Glomerular endothelial cell (primary cell): ENCODE measurements around the gene GRAP2. TPM values are rescaled to one million over a fixed set of nuclear protein-coding genes. Genes with fewer than 3 reads are reported as not detected.
"Not testable (repeated sequence)": the region's sequence is repeated elsewhere in the genome, so short reads cannot be mapped to it uniquely, and the experiment has no call there.

Source experiments
- DNase-seq: peaks from one replicate; pipeline ENCODE4 v3.0.0-alpha.2; 2011; ENCODE audit warnings: low read depth, low spot score; ENCODE audit errors: extremely low read depth
- total RNA-seq: library from RNA; depleted of rRNA; stranded (reverse); fragments of >200 nt; gene quantifications from 2 replicates; pipeline ENCODE4 v1.2.3, GENCODE V29; 2015

GRAP2 gene
- total RNA-seq, 1 donor from 2014 or later, result not detected

- no peak for DNase-seq
Measured at GRCh38 chr22:39942439-39943230, 41.8 kb downstream of the GRAP2 start.

- no peak for DNase-seq
Measured at GRCh38 chr22:39943337-39943736, 42.5 kb downstream of the GRAP2 start.

GRCh38 chr22:39943953-39944872, 43.3 kb downstream of the GRAP2 start:
- no peak for DNase-seq

DNA sequence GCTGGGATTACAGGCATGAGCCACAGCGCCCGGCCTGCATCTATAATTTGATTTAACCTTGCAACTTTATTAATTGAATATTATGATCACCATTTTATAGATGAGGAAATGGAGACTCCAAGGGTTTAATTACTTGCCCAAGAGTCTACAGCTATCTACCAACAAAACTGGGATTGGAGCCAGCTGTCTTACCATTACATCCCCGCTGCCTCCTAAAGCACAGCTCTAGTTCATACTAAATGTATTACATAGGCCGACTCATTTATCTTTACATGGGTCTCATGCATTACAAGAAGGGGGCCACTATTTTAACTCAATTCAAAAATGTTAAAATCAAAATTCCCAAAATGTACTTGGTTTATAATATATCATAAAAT, 45.2 kb downstream of the GRAP2 start:
- no peak for DNase-seq

- no peak for DNase-seq
Measured at GRCh38 chr22:39946503-39947219, 45.8 kb downstream of the GRAP2 start.

DNA sequence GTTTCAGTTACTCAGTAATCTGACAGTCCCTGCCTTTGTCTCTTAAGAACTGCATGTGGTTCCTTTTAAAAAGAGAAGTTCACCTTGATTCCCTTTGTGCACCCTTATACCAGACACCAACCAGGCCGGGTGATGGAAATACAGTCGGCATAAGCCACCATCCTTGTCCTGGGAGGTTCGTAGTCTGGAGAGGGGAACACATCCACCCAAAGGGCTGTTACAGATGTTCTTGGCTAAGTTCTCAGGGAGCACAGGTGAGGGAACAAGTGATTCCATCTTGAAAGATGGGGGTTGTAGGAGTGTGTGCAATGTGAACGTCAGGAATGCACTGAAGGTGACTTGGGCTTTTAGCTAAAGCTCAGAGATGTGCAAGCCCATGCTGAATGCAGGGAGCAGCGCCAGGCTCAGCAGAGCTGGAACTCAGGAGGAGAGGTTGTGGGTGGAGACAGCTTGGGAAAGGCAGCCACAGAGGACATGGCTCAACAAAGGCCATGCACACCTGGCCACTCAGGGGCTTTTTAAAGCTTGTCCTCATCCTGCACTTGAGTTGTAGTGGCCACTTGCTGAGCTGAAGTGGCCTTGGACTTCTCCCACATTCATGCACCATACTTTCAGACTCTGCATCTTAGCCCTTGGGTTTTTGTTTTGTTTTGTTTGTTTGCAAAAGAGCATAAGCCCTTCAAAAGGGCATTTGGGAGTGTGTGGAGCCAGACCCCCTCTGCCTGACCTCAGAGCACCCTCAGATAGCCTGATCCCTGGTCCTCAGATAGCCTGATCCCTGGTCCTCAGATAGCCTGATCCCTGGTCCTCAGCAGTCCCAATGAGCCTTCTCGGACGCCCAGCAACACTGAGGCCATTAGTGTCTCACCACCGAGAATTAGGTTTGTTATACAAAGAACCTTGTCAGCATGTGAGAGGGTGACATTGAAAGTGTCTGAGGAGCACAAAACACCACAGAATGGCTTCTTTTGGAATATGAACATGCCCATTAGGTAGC, 46.6 kb downstream of the GRAP2 start:
- no peak for DNase-seq

DNA sequence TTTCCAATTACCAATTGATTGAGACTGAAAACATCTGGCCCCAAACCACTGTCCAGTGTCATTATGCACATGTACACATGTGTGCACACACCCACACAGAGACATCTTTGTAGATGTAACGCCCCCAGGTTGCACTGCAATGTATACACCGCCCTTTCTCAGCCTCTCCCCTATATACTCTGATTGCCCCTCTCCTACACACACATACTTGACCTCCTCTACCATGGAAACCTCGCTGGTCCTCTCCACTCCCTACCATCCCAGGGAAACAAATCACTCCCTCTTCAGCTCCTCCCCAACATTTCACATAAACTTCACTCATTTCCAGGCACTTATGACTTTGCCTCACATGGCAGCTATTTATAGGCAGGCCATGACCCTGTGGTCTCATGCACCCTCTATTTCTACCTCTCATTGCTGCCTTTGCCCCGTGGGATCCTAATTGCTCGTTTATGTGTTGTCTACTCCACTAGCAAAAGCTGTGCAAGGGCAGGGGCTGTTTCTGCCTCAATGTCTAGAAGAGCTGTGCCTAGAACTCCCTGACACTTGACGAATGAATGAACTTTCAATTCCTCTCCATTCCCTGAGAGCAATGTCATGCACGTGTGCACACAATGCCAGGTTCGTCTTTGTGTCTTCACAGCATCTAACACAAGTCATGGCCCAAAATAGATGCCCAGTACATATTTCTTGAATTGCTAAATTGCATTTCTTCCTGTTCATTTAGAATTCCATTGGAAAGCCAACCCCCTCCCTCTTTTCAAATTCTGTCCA, 49.3 kb downstream of the GRAP2 start:
- no peak for DNase-seq

DNA sequence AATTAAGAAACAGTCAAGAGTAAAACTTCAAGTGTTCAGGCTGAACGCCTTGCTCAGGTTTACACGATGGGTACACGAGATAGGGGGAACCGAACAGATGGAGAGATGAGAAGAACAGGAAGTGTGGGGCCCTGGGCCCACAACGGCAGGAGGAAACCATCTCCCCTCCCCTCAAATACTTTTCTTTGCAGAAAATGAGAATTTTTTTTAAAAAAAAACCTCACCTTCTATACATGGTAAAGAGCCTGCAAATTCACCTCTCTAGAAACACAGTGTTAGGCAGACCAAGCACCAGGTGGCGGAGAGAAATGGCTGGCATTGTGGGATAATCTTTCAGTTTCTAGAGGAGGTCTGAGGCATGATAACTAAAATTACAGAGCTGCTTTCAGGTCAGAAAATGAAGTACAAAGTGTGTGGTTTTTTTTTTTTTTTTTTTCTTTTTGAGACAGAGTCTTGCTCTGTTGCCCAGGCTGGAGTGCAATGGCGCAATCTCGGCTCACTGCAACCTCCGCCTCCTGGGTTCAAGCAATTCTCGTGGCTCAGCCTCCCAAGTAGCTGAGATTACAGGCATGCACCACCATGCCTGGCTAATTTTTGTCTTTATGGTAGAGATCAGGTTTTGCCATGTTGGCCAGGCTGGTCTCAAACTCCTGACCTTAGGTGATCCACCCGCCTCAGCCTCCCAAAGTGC, 50.9 kb downstream of the GRAP2 start:
- not testable (repeated sequence) for DNase-seq

DNA sequence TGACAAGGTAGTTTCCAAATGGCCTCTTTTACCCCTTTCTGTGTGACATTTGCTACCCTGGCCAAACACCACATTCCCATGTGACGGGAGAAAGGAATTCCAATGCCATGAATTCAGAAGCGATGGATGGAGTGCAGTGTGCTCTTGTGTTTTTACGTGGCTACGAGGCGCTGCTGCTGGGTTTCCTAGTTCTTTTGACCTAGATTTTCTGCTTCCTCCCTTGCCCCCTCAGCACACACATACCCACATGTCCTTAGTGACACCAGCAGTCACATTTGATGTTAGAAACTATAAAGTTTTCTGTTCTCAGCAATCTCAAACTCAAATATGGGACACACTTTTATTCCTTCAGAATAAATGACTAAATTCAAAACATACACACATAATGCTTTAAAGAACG, 51.5 kb downstream of the GRAP2 start:
- DNase-seq, result no peak

DNA sequence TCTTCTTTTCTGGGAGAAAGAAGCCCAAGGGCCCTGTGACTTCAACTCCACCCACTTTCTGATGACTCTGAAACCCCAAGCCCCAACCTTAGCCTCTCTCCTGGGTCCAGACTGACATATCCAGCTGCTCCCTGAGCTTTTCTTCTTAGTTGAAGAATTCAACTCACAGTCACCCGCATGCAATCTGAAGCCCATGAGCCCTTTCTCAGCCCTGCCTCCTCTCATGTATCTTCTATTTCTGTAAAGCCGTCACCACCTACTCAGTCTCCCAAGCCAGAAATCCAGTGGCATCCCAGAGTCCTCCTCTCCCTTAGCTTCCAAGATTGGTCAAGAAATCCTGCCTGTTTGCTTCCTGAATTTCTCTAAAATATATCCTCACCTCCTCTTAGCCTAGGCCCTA, 52.2 kb downstream of the GRAP2 start:
- DNase-seq, result no peak

DNA sequence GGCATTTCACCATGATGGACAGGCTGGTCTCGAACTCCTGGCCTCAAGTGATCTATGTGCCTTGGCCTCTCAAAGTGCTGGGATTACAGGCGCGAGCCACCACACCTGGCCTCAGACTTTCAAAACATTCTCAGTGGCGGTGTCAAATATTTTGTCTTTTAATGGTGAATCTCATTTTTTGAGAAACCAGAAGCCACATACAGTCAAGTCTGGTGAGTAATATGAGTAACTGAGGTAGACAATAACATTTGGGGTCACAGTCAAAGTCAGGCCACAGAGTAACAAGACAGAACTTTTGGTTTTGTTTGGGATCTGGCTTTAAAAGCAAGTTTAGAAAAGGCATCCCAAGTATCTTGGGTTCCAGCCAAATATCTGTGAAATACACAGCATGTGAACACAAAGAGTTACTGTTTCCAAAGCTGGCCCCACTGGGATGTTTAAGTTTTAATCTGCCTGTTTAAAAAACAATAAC, 53.7 kb downstream of the GRAP2 start:
- DNase-seq, result no peak

GRCh38 chr22:39955675-39956074, 54.8 kb downstream of the GRAP2 start:
- DNase-seq, result no peak

DNA sequence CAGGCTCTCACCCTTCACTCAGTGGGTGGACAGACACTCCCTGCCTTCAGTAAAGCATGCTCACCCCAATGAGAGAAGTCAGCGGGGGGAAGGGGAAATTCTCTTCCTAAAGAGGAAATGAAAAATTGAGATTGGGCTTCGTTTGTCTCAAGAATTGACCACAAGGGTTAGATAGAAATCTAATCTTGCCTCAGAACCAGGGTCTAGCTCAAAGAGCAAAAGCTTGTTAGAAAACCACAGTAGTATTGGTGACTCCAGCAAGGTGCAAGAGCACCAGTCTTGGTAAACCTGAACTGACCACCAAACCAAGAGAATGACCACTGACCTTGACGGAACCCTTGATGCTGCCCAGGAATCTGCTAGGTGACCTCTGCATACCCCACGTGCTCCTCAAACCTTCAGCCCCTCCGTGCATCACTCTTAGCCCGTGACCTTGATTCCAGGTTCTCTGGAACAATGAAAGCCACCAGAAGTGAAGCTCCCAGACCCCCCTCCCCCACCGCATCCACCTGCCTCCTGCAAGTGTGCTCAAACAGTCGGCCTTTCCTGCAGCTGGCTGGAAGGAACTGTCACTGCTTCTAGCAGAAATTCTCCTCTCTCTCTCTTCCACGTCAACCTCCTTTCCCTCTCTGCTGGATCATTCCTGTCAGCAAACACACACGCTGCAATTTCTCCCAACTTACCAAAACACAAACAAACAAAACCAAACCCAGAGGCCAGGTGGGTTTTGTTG, 56.2 kb downstream of the GRAP2 start:
- no peak for DNase-seq

DNA sequence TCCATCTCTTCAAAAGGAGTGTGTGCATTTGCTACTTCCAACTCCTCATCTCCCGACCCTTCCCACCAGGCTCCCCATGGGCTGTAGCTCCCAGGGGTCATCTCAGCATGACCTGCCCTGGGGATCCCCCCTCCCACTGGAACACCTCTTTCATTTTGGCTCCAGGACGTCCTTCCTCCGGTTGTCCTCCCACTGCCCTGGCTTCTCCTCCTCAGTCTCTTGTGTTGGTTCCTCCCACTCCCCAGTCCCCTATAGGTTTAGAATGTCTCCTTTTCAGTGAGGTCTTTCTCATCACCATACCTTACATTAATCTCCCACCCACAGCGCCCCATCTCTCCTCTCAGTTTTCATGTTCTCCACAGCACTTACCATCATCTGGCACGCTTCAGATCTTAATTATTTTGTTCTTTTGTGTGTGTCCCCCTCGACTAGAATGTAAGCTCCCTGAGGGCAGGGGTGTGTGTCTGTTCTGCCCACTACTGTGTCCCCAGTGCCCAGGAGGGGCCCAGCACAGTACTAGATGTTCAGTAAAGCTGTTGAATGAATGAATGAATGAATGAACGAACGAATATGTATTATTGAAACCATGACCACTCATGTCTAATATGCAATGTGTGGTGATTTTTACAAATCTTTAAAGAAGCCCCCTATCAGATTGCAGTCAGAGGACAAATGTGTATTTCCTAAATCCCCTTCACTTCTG, 57.3 kb downstream of the GRAP2 start:
- DNase-seq, result no peak

DNA sequence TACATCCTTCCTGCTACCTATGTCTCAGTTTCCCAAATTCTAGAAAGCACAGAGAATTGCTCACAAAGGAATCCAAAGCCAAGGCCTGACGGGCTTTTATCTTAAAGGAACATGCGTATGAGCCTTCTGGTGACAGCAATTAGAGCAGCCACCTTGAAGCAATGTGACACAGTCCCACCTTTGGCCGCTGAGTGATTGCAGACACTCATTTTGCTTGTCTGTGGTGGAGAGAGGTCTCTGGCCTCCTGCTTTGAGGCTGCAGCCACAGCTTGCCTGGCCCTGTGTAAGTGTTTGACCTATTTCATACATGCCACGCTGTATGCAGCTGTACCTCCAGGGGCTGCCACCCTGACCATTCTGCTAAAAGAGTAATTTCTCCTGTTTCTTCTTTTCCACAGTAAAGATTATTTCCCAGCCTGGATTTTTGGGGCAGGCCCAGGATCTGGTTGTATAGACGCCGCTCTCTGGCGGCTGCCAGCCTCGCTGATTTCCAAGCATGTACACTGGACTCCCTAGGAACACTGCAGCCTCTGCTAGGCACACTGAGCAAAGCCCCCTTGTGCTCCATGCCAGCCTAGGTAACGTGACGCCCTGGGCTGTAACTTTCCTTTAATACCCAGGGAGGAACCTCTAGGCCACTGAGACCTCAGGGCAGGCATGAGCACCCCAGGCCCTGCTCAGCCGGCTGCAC, 58.2 kb downstream of the GRAP2 start:
- no peak for DNase-seq

- peak; percentile 23 for DNase-seq
Measured at GRCh38 chr22:39959640-39960447, 59.0 kb downstream of the GRAP2 start, which contains the start of gene TMA7B. TSS of gene TMA7B (plus strand) at chr22:39960397. CDS start at chr22:39964375, 3,978 bp downstream.
